Prostate gland (tissue), 2 donors: Measurements from ENCODE around the gene PLEKHG2. TPM values are rescaled to one million over a fixed set of nuclear protein-coding genes. Genes with fewer than 3 reads are reported as not detected.

ENCODE experiments used
- DNase-seq: peaks from one replicate; pipeline ENCODE4 v3.0.0-alpha.2; 2019; ENCODE audit warnings: low spot score
- H3K27ac ChIP-seq, 2 donors: fragments of 200-600 bp; sonication (generic); 2 replicates each; pipeline ENCODE4 v1.5.1; 2017 to 2019
- H3K27me3 ChIP-seq: fragments of 200-600 bp; sonication (generic); replicated peaks from 2 replicates; pipeline ENCODE4 v1.5.1; 2019; ENCODE audit not compliant: insufficient read depth
- H3K36me3 ChIP-seq, 2 donors: fragments of 200-600 bp; sonication (generic); 1 replicate in 1 of 2; 2 replicates in 1 of 2; pipeline versions ENCODE4 v1.5.1 to v1.8.1; 2017 to 2019
- H3K4me1 ChIP-seq: fragments of 200-600 bp; sonication (generic); replicated peaks from 2 replicates; pipeline ENCODE4 v1.5.1; 2019
- H3K4me3 ChIP-seq, 2 donors: fragments of 200-600 bp; sonication (generic); 2 replicates each; pipeline ENCODE4 v1.5.1; 2017 to 2019
- H3K9me3 ChIP-seq: fragments of 200-600 bp; sonication (generic); 2 replicates; pipeline ENCODE4 v1.5.1; 2017
- POLR2A ChIP-seq: fragments of 450-650 bp; IDR thresholded peaks from one replicate; pipeline ENCODE4 v1.6.1; 2016; ENCODE audit warnings: antibody characterized with exemption, mild to moderate bottlenecking
- POLR2AphosphoS5 ChIP-seq: sonication (generic); formaldehyde crosslinking; IDR thresholded peaks from one replicate; pipeline ENCODE4 v1.6.1; 2017; ENCODE audit warnings: antibody characterized with exemption
- WGBS: methylation state at CpG from one replicate; pipeline ENCODE4 v1.1.5; 2018; 5-methylcytosine and 5-hydroxymethylcytosine counted together
- intact Hi-C: fragments of 100-400 bp; cut with DNase I; formaldehyde crosslinking; loops from one replicate; pipeline ENCODE4 v1.14.2; 2022
- total RNA-seq, 2 donors: library from RNA; depleted of rRNA; stranded (reverse); fragments of >200 nt; gene quantifications; one replicate each; pipeline ENCODE4 v1.1.0, GENCODE V29; 2016
- TF ChIP-seq, protein P1 (sequence below), 4 experiments: fragments of 200-600 bp in 2 of 4; fragments of 450-650 bp in 2 of 4; sonication (generic) in 2 of 4; IDR thresholded peaks; 1 replicate in 3 of 4; 2 replicates in 1 of 4; pipeline ENCODE4 v1.5.1; 2016 to 2019; ENCODE audit warnings: antibody characterized with exemption in 4 of 4, mild to moderate bottlenecking in 2 of 4, moderate library complexity in 2 of 4

The PLEKHG2 gene
- total RNA-seq, 2 donors from 2014 or later: 14.4 to 21.1 TPM

DNA sequence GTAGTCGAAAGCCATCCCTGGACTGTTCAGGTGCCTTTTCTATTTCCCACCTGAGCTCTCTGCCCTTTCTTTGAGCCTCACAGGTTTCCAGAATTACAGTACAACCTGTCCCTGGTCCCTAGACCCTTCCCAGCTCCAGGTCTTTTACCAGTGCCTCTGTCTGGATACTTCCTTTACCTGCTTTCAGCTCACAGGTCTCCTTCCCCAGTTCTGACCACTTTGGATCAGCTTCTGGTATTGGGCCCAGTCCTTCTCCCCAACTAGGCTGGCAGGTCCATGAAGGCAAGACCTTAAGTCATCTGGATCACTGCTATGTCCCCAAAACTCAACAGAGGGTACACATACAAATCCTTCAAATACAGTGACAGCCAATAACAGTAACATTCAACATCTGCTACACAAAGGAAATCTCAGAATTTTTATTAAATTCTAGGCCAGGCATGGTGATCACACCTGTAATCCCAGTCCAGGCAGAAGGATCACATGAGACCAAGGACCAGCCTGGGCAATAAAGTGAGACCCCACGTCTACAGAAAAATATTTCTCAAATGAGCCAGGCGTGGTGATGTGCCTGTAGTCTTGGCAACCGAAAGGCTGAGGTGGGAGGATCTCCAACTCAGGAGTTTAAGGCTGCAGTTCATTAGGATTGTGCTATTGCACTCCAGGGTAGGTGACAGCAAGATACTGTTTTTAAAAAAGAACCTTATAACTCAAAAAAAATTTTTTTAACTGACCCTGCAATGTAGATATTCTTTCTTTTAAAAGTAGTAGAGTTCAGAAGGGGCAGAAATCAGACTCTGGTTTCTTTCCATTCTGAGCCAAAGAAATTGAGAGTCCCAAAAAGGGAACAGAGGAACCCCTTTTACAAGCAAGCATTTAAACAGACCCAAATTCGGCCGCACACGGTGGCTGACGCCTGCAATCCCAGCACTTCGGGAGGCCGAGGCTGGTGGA is 21.9 kb downstream of the PLEKHG2 start:
- peak overlapping the region; percentile 67 to 87 for H3K27ac ChIP-seq
- no peaks in the 10 kb centered on the region for H3K9me3 ChIP-seq
- intact Hi-C loops: loop anchor here (5.0 kb wide), 1 partner anchor 98 kb away; the partner anchor contains the start of gene EID2B
- no peak for DNase-seq
- H3K4me1 ChIP-seq: peaks cover 16% of the 10 kb centered on the region
- H3K27me3 ChIP-seq: no peaks in the 10 kb centered on the region
- peak overlapping the region in 1 of 2 donors; percentile 60 for H3K4me3 ChIP-seq
- peaks cover 15 to 21% of the 10 kb centered on the region in 2 donors for H3K36me3 ChIP-seq
- no peak for TF ChIP-seq POLR2A
- no peak for TF ChIP-seq POLR2AphosphoS5
- TF ChIP-seq, protein P1, sequence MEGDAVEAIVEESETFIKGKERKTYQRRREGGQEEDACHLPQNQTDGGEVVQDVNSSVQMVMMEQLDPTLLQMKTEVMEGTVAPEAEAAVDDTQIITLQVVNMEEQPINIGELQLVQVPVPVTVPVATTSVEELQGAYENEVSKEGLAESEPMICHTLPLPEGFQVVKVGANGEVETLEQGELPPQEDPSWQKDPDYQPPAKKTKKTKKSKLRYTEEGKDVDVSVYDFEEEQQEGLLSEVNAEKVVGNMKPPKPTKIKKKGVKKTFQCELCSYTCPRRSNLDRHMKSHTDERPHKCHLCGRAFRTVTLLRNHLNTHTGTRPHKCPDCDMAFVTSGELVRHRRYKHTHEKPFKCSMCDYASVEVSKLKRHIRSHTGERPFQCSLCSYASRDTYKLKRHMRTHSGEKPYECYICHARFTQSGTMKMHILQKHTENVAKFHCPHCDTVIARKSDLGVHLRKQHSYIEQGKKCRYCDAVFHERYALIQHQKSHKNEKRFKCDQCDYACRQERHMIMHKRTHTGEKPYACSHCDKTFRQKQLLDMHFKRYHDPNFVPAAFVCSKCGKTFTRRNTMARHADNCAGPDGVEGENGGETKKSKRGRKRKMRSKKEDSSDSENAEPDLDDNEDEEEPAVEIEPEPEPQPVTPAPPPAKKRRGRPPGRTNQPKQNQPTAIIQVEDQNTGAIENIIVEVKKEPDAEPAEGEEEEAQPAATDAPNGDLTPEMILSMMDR (IDR thresholded peaks at IDR 0.05): no peak
- 37% methylated on average over 10 of the region's 10 CpGs for WGBS

DNA sequence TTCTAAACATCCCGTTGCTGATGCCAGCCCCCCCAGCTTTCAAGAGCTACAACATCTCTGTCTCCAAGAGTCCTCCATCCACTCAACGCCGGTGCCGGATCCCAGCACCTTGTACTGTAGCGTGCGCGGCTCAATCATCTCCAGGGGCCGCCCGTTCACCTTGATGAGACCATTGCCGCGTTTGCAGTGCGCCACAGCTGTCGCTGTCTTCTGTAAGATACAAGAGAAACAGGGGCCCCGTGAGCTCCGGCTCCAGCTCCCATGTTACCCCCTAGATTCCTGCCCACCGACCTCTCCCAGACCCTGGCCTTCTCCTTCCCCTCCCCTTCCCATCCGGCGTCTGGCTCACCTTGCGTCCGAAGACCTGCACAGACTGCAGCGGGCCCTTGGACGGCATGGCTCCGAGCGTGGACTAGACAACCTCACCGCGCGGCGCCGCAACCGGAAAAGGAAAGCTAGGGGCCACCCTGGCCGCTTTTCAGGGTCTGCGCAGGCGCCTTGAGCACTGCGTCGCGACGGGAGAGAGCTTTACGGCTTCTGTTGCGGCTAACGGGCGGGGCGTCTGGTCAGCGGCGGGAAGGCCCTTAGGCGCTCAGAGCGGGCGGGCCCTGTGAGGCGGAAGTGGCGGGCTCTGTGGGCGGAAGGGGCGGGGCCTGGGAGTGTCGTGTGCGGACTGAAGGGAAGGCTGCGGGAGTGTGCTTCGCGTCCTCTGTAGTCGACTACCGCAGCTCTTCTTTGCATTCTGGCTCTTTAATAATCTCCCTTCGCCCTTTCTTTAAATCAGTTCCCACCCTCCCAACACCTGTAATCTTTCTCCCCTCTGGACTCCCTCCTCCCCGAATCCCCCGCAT is 23.3 kb downstream of the PLEKHG2 start, which contains the start of gene RPS16:
Gene RPS16 (minus strand): TSS at position 451 of the 851 bp plus-strand sequence. CDS start 54 bp downstream, at position 397.
- H3K27ac ChIP-seq: peak within 1 kb of the TSS; percentile 76 to 87
- H3K9me3 ChIP-seq: no peaks in the 10 kb centered on the region
- peak; percentile 89 for TF ChIP-seq POLR2A
- peak; percentile 100 for TF ChIP-seq POLR2AphosphoS5
- TF ChIP-seq, protein P1 (IDR thresholded peaks at IDR 0.05): peak in 2 of 4 experiments; percentile 22 to 49
- intact Hi-C loops: loop anchor here (5.0 kb wide), 1 partner anchor 97 kb away; the partner anchor contains the start of gene EID2B
- no peaks in the 10 kb centered on the region for H3K27me3 ChIP-seq
- under 1% methylated on average over 61 of the region's 61 CpGs for WGBS
- peaks cover 15 to 21% of the 10 kb centered on the region in 2 donors for H3K36me3 ChIP-seq
- peaks cover 16% of the 10 kb centered on the region for H3K4me1 ChIP-seq
- peak; percentile 98 for DNase-seq
- peak within 1 kb of the TSS; percentile 60 to 82 for H3K4me3 ChIP-seq

DNA sequence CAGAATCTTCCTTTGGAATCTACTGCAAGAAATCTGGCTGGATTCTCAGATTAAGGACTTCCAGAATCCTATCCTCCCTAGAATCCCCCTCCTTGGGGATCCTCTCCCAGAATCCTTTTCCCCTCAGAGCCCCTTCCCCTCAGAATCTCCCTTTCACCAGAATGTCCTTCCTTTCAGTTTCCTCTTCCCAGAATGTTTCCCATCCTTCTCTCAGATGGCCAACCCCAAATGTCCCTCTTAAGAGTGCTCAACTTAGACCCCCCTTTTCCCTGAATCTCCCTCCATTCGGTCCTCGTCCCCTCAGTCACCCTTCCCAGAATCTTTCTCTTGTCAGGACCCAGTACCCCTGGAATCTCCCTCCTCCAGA is 23.9 kb downstream of the PLEKHG2 start:
- H3K36me3 ChIP-seq: peaks cover 15 to 21% of the 10 kb centered on the region in 2 donors
- no peaks in the 10 kb centered on the region for H3K9me3 ChIP-seq
- H3K4me3 ChIP-seq: peak overlapping the region; percentile 60 to 82
- DNase-seq: no peak
- H3K4me1 ChIP-seq: peaks cover 16% of the 10 kb centered on the region
- 6% methylated on average over 2 of the region's 2 CpGs for WGBS
- intact Hi-C loops: loop anchor here (5.0 kb wide), 1 partner anchor 96 kb away; the partner anchor contains the start of gene EID2B
- H3K27me3 ChIP-seq: no peaks in the 10 kb centered on the region
- peak overlapping the region; percentile 76 to 87 for H3K27ac ChIP-seq
- TF ChIP-seq, protein P1 (IDR thresholded peaks at IDR 0.05): no peak
- no peak for TF ChIP-seq POLR2AphosphoS5
- TF ChIP-seq POLR2A: no peak

DNA sequence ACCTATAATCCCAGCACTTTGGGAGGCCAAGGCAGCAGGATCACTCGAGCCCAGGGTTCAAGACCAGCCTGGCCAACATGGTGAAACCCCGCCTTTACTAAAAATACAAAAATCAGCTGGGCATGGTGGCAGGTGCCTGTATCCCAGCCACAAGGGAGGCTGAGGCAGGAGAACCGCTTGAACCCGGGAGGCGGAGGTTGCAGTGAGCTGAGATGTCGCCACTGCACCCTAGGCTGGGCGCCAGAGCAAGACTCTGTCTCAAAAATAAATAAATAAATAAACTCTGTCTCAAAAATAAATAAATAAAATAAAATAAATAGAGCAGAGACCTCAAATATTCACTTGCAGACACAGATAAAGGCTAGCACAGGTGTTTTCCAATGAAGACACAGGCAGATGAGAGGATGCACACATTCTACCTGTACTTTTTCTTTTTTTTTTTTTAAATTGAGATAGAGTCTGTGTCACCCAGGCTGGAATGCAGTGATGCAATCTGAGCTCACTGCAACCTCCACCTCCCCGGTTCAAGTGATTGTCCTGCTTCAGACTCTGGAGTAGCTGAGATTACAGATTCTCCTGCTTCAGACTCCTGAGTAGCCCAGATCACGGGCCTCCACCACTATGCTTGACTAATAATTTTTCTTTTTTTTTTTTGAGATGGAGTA is 25.9 kb downstream of the PLEKHG2 start:
- no peak for DNase-seq
- TF ChIP-seq, protein P1 (IDR thresholded peaks at IDR 0.05): no peak
- no peak for TF ChIP-seq POLR2A
- no peak for TF ChIP-seq POLR2AphosphoS5
- no peaks in the 10 kb centered on the region for H3K27me3 ChIP-seq
- peaks cover 16% of the 10 kb centered on the region for H3K4me1 ChIP-seq
- WGBS: 79% methylated on average over 9 of the region's 9 CpGs
- peaks cover 5 to 6% of the 10 kb centered on the region in 2 donors for H3K36me3 ChIP-seq
- no peaks in the 10 kb centered on the region for H3K9me3 ChIP-seq
- no peak overlapping the region for H3K27ac ChIP-seq
- intact Hi-C loops: loop anchor here (5.0 kb wide), 1 partner anchor 94 kb away; the partner anchor contains the start of gene EID2B
- no peak overlapping the region for H3K4me3 ChIP-seq
